CD4-positive, CD25-positive, alpha-beta regulatory T cell (primary cell): Measurements from ENCODE around the gene RTKN2. TPM values are rescaled to one million over a fixed set of nuclear protein-coding genes. Genes with fewer than 3 reads are reported as not detected.

Experiments used
- ATAC-seq, 2 donors: fragments of 150-1000 bp; cut with Tn5 transposase; one replicate each; pipeline ENCODE4 v1.10.0; 2021; ENCODE audit warnings: low read depth in 2 of 2, moderate number of reproducible peaks in 2 of 2, moderate library complexity in 1 of 2
- DNase-seq, 3 donors: peaks; one replicate each; pipeline versions ENCODE4 v3.0.0 to v3.0.0-alpha.2; 2012 to 2022; ENCODE audit warnings: mixed read lengths in 1 of 3
- H3K27ac ChIP-seq: one replicate; pipeline ENCODE4 v1.7.0; 2013; ENCODE audit warnings: mild to moderate bottlenecking, low read length; ENCODE audit not compliant: insufficient read depth, poor library complexity, severe bottlenecking
- H3K27me3 ChIP-seq: one replicate; pipeline ENCODE4 v1.7.0; 2013; ENCODE audit warnings: low read length; ENCODE audit not compliant: control insufficient read depth, insufficient read depth
- H3K36me3 ChIP-seq: one replicate; pipeline ENCODE4 v1.7.0; 2013; ENCODE audit warnings: mild to moderate bottlenecking, low read length, moderate library complexity; ENCODE audit not compliant: control insufficient read depth, insufficient read depth
- H3K4me1 ChIP-seq: 2 replicates; pipeline ENCODE4 v1.7.0; 2013; ENCODE audit warnings: mild to moderate bottlenecking, low read length; ENCODE audit not compliant: insufficient read depth, control insufficient read depth, poor library complexity, severe bottlenecking
- H3K4me3 ChIP-seq: one replicate; pipeline ENCODE4 v1.7.0; 2013; ENCODE audit warnings: low read depth, mild to moderate bottlenecking, low read length, moderate library complexity
- H3K9me3 ChIP-seq, 2 experiments: 1 replicate in 1 of 2; 2 replicates in 1 of 2; pipeline ENCODE4 v1.7.0; 2013; ENCODE audit warnings: low read length in 2 of 2, mild to moderate bottlenecking in 1 of 2, moderate library complexity in 1 of 2; ENCODE audit not compliant: control insufficient read depth in 2 of 2
- H3K27ac Mint-ChIP-seq, 3 donors: one replicate each; pipeline ENCODE4 v1.8.0; 2020 to 2022; ENCODE audit warnings: mild to moderate bottlenecking in 3 of 3, mixed read lengths in 3 of 3, moderate library complexity in 2 of 3
- H3K27me3 Mint-ChIP-seq: one replicate; pipeline ENCODE4 v1.8.0; 2022; ENCODE audit warnings: mild to moderate bottlenecking, mixed read lengths
- H3K36me3 Mint-ChIP-seq: one replicate; pipeline ENCODE4 v1.8.0; 2020; ENCODE audit warnings: mixed read lengths
- H3K4me1 Mint-ChIP-seq, 4 donors: one replicate each; pipeline ENCODE4 v1.8.0; 2020 to 2022; ENCODE audit warnings: mixed read lengths in 4 of 4, mild to moderate bottlenecking in 1 of 4
- H3K4me3 Mint-ChIP-seq, 4 donors: one replicate each; pipeline ENCODE4 v1.8.0; 2020 to 2022; ENCODE audit warnings: mild to moderate bottlenecking in 4 of 4, mixed read lengths in 4 of 4, moderate library complexity in 3 of 4
- H3K9me3 Mint-ChIP-seq, 7 donors: one replicate each; pipeline ENCODE4 v1.8.0; 2020 to 2022; ENCODE audit warnings: mixed read lengths in 7 of 7, mild to moderate bottlenecking in 3 of 7, moderate library complexity in 2 of 7
- polyA plus RNA-seq, 4 donors: library from polyadenylated mRNA; unstranded; fragments of 300-500 nt; fragmentation: Illumina TruSeq; gene quantifications; one replicate each; pipeline ENCODE4 v1.2.3, GENCODE V29; 2021
- total RNA-seq: library from RNA; stranded (reverse); gene quantifications from one replicate; pipeline ENCODE4 v1.2.3, GENCODE V29; 2022

RTKN2 gene
- total and polyA plus RNA-seq, 5 donors from 2014 or later, result 38.0 to 99.5 (median 61.8) TPM

DNA sequence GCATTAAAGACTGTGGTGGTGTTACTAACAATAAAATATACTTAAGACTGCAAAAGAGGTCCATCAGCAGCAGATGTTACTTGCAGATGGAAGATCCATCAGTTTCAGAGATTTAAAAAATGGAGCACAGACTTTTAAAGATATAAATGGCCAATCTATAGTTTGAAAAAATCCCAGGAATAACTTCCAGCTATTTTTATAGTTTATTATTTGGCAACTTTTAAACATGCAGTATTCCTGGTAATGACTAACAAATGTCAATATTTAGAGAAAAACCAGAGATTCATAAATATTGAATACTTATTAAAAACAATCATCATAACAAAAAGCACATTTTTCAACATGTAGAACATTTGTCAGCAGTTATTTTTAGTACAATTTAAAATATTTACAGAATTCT lies 30.7 kb downstream of the RTKN2 start:
- Histone ChIP-seq H3K36me3 (peaks cover 4% of the 10 kb centered on the region), H3K27ac (peak overlapping the region; percentile 78), H3K9me3 (no peaks in the 10 kb centered on the region), H3K4me3 (peak overlapping the region; percentile 99), H3K4me1 (peaks cover 51% of the 10 kb centered on the region), H3K27me3 (no peaks in the 10 kb centered on the region)
- ATAC-seq, result no peak
- Mint-ChIP-seq H3K4me3 (peak overlapping the region; percentile 85 to 98 (median 93)), H3K9me3 (peaks cover 0 to 2% (median 0%) of the 10 kb centered on the region in 7 donors), H3K36me3 (peaks cover 27% of the 10 kb centered on the region), H3K27me3 (no peaks in the 10 kb centered on the region), H3K4me1 (peaks cover 13 to 65% (median 38%) of the 10 kb centered on the region in 4 donors), H3K27ac (peak overlapping the region; percentile 82 to 94 (median 85))
- DNase-seq, result no peak

DNA sequence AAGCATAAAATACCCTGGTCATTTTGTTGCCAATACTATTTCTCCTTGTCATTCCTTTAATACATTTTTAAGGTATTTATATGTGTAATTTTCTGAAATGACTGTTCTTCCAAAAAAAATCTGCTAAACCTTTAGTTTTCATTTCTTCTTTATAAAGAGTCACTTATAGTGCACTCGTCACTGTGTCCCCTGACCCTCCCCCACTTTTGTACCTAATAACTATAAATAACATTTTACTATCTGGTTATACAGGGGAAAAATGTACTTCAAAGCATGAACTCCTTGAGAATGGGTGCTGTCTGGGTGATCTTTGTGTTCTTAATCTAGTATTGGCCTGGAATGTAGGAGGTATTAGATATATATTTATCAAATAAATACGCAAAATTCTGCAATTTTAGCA lies 31.1 kb downstream of the RTKN2 start:
- Mint-ChIP-seq H3K27me3 (no peaks in the 10 kb centered on the region), H3K9me3 (peaks cover 0 to 2% (median 0%) of the 10 kb centered on the region in 7 donors), H3K36me3 (peaks cover 27% of the 10 kb centered on the region), H3K4me3 (peak overlapping the region; percentile 85 to 98 (median 93)), H3K4me1 (peaks cover 15 to 62% (median 37%) of the 10 kb centered on the region in 4 donors), H3K27ac (peak overlapping the region; percentile 82 to 85 (median 83))
- Histone ChIP-seq H3K27me3 (no peaks in the 10 kb centered on the region), H3K4me1 (peaks cover 54% of the 10 kb centered on the region), H3K9me3 (no peaks in the 10 kb centered on the region), H3K36me3 (peaks cover 4% of the 10 kb centered on the region), H3K27ac (peak overlapping the region; percentile 78), H3K4me3 (peak overlapping the region; percentile 99)
- peak in 1 of 3 donors; percentile 63 for DNase-seq
- ATAC-seq, result no peak

DNA sequence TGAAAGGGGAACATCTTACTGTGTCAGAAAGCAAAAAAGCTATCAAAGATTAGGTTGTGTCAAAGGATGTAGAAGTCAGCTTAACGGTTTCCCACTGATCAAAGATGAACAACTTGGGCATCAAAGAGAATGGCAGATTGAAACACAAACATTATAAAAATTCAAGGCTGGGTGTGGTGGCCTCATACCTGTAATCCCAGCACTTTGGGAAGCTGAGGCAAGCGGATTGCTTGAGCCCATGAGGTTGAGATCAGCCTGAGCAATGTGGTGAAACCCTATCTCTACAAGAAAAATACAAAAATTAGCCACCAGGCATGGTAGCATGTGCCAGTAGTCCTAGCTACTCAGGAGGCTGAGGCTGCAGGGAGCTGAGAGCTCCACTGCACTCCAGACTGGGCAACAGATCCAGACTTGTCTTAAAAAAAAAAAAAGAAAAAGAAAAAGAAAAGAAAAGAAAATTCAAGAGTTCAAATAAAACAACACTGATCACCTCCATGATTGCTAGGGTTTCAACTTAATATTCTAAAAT lies 34.5 kb downstream of the RTKN2 start:
- Mint-ChIP-seq H3K9me3 (peaks cover 0 to 2% (median 0%) of the 10 kb centered on the region in 7 donors), H3K4me3 (peak overlapping the region; percentile 85 to 98 (median 92))
- peak in 1 of 3 donors; percentile 79 for DNase-seq

DNA sequence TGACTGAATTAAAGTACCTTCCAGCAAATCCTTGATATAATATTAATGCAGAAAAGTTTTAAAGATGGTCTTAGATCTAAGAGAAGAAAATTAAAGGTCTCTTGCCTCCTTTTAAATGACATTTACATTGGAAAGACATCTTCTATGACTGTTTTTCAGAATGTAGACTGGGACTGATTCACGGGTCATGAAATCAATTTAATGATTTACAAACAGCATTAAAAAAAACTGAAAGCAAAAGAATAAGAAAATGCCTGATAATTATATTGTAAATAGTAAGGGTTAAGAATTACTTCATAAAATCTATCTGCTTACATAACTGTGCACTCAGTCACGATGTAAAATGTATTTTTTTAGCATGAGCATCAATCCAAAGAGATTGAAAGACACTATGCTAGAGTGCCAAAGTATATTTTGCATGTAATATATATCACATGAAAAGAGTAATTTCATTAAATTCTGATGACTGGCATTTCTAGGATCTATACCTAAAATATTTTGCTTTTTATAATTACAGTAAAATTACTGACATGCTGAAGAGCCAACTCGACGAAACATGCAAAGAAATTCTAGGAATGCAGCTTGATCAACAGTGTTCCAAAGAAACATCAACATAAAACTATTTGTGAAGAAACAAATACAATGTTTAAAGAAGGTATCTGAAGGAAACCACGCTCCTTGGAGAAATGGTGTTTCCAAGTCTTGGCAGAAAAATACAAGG lies 35.1 kb downstream of the RTKN2 start:
- peak overlapping the region; percentile 75 to 94 (median 91) for H3K27ac Mint-ChIP-seq

More for the DNA sequence above, 34.5 kb downstream of the RTKN2 start:
- Mint-ChIP-seq H3K4me1 (peaks cover 6 to 54% (median 25%) of the 10 kb centered on the region in 4 donors), H3K27me3 (no peaks in the 10 kb centered on the region), H3K27ac (peak overlapping the region; percentile 75 to 94 (median 91)), H3K36me3 (peaks cover 31% of the 10 kb centered on the region)
- Histone ChIP-seq H3K9me3 (no peaks in the 10 kb centered on the region), H3K36me3 (peaks cover 11% of the 10 kb centered on the region), H3K4me3 (peak overlapping the region; percentile 99), H3K4me1 (peaks cover 51% of the 10 kb centered on the region), H3K27me3 (no peaks in the 10 kb centered on the region), H3K27ac (peak overlapping the region; percentile 78)
- peak; percentile 65 for ATAC-seq

DNA sequence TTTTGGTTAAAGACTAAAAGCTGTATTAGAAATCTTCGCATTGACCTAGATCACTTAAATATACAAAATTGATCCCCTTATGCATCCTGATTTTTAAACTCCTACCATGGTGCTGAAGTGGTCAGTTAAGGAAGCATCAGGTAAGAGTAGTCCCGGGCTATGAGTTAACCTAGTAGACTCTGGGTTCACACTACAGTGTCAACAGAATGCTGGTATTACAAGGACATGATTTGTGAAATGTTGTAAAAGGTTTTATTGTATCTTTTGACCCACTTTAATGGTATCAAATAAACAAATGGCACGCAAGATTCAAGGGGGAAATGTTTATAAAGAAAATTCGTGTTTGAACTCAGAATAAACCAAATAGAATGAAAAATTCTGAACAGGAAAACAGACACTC lies 36.8 kb downstream of the RTKN2 start:
- H3K4me1 ChIP-seq, result peaks cover 40% of the 10 kb centered on the region
- Mint-ChIP-seq H3K36me3 (peaks cover 30% of the 10 kb centered on the region), H3K27me3 (no peaks in the 10 kb centered on the region), H3K27ac (peak overlapping the region; percentile 87 to 91 (median 91)), H3K9me3 (peaks cover 0 to 2% (median 0%) of the 10 kb centered on the region in 7 donors), H3K4me3 (peak overlapping the region; percentile 85 to 98 (median 90)), H3K4me1 (peaks cover 6 to 38% (median 18%) of the 10 kb centered on the region in 4 donors)
- ATAC-seq (no peak), DNase-seq (no peak)
- no peaks in the 10 kb centered on the region for H3K27me3 ChIP-seq
- H3K4me3 ChIP-seq, result peak overlapping the region; percentile 99
- H3K27ac ChIP-seq, result peak overlapping the region; percentile 62
- peaks cover 23% of the 10 kb centered on the region for H3K36me3 ChIP-seq
- H3K9me3 ChIP-seq, result no peaks in the 10 kb centered on the region

More for the DNA sequence above, 35.1 kb downstream of the RTKN2 start:
- Histone ChIP-seq H3K36me3 (peaks cover 14% of the 10 kb centered on the region), H3K9me3 (no peaks in the 10 kb centered on the region), H3K27me3 (no peaks in the 10 kb centered on the region), H3K27ac (peak overlapping the region; percentile 78), H3K4me3 (peak overlapping the region; percentile 99), H3K4me1 (peaks cover 52% of the 10 kb centered on the region)
- ATAC-seq (no peak), DNase-seq (no peak)
- H3K4me1 Mint-ChIP-seq, result peaks cover 6 to 49% (median 20%) of the 10 kb centered on the region in 4 donors
- H3K9me3 Mint-ChIP-seq, result peaks cover 0 to 2% (median 0%) of the 10 kb centered on the region in 7 donors
- H3K27me3 Mint-ChIP-seq, result no peaks in the 10 kb centered on the region
- peaks cover 31% of the 10 kb centered on the region for H3K36me3 Mint-ChIP-seq
- H3K4me3 Mint-ChIP-seq, result peak overlapping the region; percentile 85 to 98 (median 92)

DNA sequence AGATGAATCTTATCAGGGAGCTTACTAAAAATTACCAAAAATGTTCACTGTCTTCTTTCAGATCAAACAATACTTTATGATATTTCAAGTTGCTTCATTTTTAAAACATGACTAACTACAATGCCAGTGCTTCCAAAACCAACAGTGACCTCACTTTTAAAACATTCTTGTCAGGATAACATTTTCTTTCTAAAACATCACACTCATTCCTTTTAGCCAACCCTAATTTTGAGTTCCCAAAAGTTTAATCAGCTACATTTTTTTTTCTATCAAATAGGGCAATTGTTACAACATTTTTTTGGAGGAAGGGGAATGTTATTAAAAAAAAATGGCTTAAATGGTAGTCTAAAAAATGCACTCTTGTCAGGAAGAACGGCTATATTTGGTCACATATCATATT lies 37.3 kb downstream of the RTKN2 start:
- Mint-ChIP-seq H3K4me3 (peak overlapping the region; percentile 85 to 98 (median 90)), H3K27ac (peak overlapping the region; percentile 81 to 91 (median 87)), H3K36me3 (peaks cover 31% of the 10 kb centered on the region), H3K27me3 (no peaks in the 10 kb centered on the region), H3K9me3 (peaks cover 0 to 2% (median 0%) of the 10 kb centered on the region in 7 donors), H3K4me1 (peaks cover 6 to 34% (median 20%) of the 10 kb centered on the region in 4 donors)
- peaks cover 23% of the 10 kb centered on the region for H3K36me3 ChIP-seq
- peaks cover 37% of the 10 kb centered on the region for H3K4me1 ChIP-seq
- H3K27me3 ChIP-seq, result no peaks in the 10 kb centered on the region
- no peak for ATAC-seq
- no peak for DNase-seq
- peak overlapping the region; percentile 99 for H3K4me3 ChIP-seq
- H3K9me3 ChIP-seq, result no peaks in the 10 kb centered on the region
- peak overlapping the region; percentile 62 for H3K27ac ChIP-seq

DNA sequence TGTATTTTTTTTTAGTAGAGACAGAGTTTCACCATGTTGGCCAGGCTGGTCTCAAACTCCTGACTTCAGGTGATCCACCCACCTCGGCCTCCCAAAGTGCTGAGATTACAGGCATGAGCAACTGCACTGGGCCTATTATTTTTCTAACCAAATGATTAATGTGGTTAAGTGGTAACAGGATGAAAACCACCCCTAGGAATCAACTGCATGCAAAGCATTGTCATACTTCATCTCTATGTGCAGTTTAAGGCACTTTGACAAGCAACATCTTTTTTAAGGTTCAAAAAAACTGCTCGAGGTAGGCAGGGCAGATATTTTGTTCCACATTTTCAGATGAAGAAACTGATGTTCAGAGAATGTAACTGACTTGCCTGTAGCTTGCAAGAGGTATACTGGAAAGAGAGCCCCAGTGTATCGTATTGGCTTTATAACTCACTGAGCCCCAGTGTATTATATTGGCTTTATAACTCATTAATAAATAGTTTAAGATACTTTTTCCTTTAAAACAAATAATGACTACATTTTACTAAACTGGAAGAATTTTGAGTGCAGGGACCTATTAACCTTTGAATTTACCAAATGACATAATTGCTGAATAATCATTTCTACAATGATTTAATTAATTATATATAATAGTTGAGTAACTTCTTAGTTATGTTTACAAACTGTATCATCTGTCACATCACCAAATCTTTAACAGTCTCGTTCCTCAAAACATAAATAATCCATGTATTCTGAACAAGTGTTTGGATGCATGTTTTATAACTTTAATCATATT lies 38.1 kb downstream of the RTKN2 start:
- peak in 2 of 3 donors; percentile 36 to 77 for DNase-seq
- Histone ChIP-seq H3K36me3 (peaks cover 23% of the 10 kb centered on the region), H3K4me3 (peak overlapping the region; percentile 99), H3K4me1 (peaks cover 33% of the 10 kb centered on the region), H3K9me3 (no peaks in the 10 kb centered on the region), H3K27me3 (no peaks in the 10 kb centered on the region), H3K27ac (peak overlapping the region; percentile 62)
- H3K4me3 Mint-ChIP-seq, result peak overlapping the region; percentile 66 to 86 (median 80)
- peak overlapping the region in 2 of 3 donors; percentile 29 to 61 for H3K27ac Mint-ChIP-seq
- H3K27me3 Mint-ChIP-seq, result no peaks in the 10 kb centered on the region
- peaks cover 32% of the 10 kb centered on the region for H3K36me3 Mint-ChIP-seq
- ATAC-seq, result peak in 1 of 2 donors; percentile 30
- H3K9me3 Mint-ChIP-seq, result peaks cover 0 to 2% (median 0%) of the 10 kb centered on the region in 7 donors
- H3K4me1 Mint-ChIP-seq, result peaks cover 6 to 32% (median 22%) of the 10 kb centered on the region in 4 donors
